ENCODE data around the gene S100A14. TPM values are rescaled to one million over a fixed set of nuclear protein-coding genes. Genes with fewer than 3 reads are reported as not detected.
A peak's percentile ranks its signal among the peaks of the same experiment; 100 is the strongest.

S100A14 gene
- total and polyA plus RNA-seq, 12 donors: 0.32 to 2.2 (median 0.88) TPM; not detected in 7

DNA sequence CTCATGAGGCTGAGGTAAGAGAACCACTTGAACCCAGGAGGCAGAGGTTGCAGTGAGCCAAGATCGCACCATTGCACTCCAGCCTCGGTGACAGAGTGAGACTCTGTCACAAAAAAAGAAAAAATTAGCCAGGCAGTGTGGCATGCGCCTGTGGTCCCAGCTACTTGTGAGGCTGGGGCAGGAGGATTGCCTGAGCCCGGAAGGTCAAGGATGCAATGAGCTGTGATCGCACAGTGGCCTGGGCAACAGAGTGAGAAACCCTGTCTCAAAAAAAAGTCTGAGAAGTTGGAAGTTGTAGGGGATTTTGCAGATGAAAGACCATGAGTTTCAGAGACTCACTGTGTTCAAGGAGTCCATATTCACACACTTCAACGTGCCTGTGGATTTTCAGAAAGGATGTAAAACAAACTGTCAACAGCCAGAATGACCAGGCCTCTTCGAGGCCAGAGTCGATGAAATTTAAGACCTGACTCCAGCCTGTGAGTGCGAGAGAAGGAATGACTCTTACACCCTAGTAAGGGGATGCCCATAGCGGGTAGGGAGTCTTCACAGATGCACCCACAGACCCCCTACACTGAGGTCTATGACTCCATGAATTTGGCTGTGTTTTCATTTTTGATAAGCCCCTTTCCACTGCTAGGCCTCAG lies 9.0 kb upstream of the S100A14 start:
- Histone ChIP-seq H3K27ac (no peak overlapping the region), H3K36me3 (replicated peaks in 1 of 2) (no peaks in the 10 kb centered on the region), H3K9me3 (replicated peaks in 1 of 3) (no peaks in the 10 kb centered on the region), H3K4me1 (replicated peaks in 1 of 2) (peaks cover 11 to 24% of the 10 kb centered on the region in 2 donors), H3K4me3 (no peak overlapping the region), H3K27me3 (no peaks in the 10 kb centered on the region)
- intact Hi-C loops (cut with DNase I): no loop called here
- no peak for TF ChIP-seq POLR2A (IDR thresholded peaks at IDR 0.05)
- TF ChIP-seq, protein P1, sequence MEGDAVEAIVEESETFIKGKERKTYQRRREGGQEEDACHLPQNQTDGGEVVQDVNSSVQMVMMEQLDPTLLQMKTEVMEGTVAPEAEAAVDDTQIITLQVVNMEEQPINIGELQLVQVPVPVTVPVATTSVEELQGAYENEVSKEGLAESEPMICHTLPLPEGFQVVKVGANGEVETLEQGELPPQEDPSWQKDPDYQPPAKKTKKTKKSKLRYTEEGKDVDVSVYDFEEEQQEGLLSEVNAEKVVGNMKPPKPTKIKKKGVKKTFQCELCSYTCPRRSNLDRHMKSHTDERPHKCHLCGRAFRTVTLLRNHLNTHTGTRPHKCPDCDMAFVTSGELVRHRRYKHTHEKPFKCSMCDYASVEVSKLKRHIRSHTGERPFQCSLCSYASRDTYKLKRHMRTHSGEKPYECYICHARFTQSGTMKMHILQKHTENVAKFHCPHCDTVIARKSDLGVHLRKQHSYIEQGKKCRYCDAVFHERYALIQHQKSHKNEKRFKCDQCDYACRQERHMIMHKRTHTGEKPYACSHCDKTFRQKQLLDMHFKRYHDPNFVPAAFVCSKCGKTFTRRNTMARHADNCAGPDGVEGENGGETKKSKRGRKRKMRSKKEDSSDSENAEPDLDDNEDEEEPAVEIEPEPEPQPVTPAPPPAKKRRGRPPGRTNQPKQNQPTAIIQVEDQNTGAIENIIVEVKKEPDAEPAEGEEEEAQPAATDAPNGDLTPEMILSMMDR (IDR thresholded peaks at IDR 0.05): no peak
- WGBS, 4 donors: 91 to 94% (median 91%) methylated on average over 10 of the region's 10 CpGs
- no peak for DNase-seq

DNA sequence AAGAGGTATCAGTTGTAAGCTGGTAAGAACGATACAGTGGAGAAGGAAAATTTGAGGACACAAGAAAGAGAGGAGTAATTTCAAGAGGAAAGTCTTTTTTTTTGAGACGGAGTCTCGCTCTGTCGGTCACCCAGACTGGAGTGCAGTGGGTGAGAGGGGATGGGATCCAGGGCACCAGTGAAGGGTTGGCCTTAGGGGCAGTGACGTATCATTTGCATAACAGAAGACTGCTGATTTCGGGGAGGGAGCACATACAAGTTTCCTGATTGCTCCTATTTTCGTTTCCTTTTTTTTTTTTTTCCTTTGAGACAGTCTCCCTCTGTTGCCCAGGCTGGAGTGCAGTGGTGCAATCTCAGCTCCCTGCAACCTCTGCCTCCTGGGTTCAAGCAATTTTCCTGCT lies 7.0 kb upstream of the S100A14 start:
- intact Hi-C loops (cut with DNase I): no loop called here
- no peak for DNase-seq
- 72 to 80% (median 77%) methylated on average over 7 of the region's 7 CpGs for WGBS, 4 donors
- H3K4me1 ChIP-seq (replicated peaks in 1 of 2): peaks cover 11 to 24% of the 10 kb centered on the region in 2 donors
- H3K27ac ChIP-seq: no peak overlapping the region
- no peak for TF ChIP-seq POLR2A (IDR thresholded peaks at IDR 0.05)
- TF ChIP-seq, protein P1 (IDR thresholded peaks at IDR 0.05): no peak
- H3K9me3 ChIP-seq (replicated peaks in 1 of 3): no peaks in the 10 kb centered on the region
- H3K27me3 ChIP-seq: no peaks in the 10 kb centered on the region
- H3K4me3 ChIP-seq: no peak overlapping the region
- H3K36me3 ChIP-seq (replicated peaks in 1 of 2): peaks cover 0 to 4% of the 10 kb centered on the region in 2 donors

DNA sequence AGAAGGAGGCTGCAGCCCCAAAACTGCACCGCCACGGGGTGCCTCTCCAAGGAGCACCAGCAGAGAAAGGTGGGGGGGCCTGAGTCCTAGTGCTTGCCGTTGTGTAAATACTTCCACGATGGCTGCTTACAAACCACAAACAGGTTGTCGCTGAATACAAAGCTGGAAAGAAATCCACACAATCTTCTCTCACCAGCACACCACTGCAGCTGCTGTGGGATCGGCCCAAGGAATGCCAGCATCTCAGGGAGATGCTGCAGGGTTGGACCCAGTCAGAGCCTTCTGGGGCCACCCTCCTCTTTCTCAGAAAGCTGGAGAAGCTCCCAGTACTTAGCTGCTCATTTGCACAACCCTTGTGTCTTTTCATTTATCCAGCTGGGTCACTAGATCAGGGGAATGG lies 3.0 kb upstream of the S100A14 start:
- Histone ChIP-seq H3K27me3 (no peaks in the 10 kb centered on the region), H3K4me3 (no peak overlapping the region), H3K4me1 (replicated peaks in 1 of 2) (no peaks in the 10 kb centered on the region), H3K9me3 (replicated peaks in 1 of 3) (no peaks in the 10 kb centered on the region), H3K36me3 (replicated peaks in 1 of 2) (peaks cover 0 to 4% of the 10 kb centered on the region in 2 donors), H3K27ac (no peak overlapping the region)
- 96 to 98% (median 97%) methylated on average over 6 of the region's 6 CpGs for WGBS, 4 donors
- intact Hi-C loops (cut with DNase I): loop anchor here in 1 of 2 donors (5.0 kb wide), 1 partner anchor 47 kb away; no protein-coding TSS in a partner anchor
- TF ChIP-seq, protein P1 (IDR thresholded peaks at IDR 0.05): no peak
- no peak for TF ChIP-seq POLR2A (IDR thresholded peaks at IDR 0.05)
- DNase-seq: no peak

DNA sequence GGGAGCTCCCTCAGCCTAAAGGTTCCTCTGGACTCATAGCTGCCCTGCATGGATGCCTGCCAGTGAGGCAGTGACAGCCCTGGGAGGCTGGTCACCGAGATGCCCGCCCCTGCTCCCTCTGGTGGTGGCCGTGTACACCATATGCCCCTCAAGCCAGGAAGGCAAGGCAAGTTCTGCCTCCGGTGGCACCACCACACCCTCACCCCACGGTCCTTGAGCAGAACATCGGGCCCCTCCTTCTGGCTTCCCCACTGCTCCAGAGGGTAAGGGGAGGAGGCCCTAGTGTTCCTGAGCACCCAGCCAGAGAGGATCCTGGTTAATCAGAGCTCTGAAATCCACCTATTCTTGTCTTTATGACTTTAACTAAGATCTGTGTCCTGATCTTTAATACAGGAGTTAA lies 1.5 kb upstream of the S100A14 start:
- Histone ChIP-seq H3K27ac (no peak overlapping the region), H3K4me1 (replicated peaks in 1 of 2) (no peaks in the 10 kb centered on the region), H3K9me3 (replicated peaks in 1 of 3) (no peaks in the 10 kb centered on the region), H3K36me3 (replicated peaks in 1 of 2) (peaks cover 0 to 4% of the 10 kb centered on the region in 2 donors), H3K4me3 (no peak overlapping the region), H3K27me3 (no peaks in the 10 kb centered on the region)
- WGBS, 4 donors: 7 to 47% (median 34%) methylated on average over 3 to 6 of the region's 6 CpGs
- TF ChIP-seq POLR2A (IDR thresholded peaks at IDR 0.05): no peak
- TF ChIP-seq, protein P1 (IDR thresholded peaks at IDR 0.05): peak in 5 of 6 experiments; percentile 22 to 92 (median 67)
- peak in 6 of 7 donors; percentile 64 to 92 (median 78) for DNase-seq
- intact Hi-C loops (cut with DNase I): loop anchor here in 1 of 2 donors (5.0 kb wide), 1 partner anchor 45 kb away; no protein-coding TSS in a partner anchor

All from adrenal gland (tissue), 12 donors.